DLD1 (cell line): ENCODE measurements around the gene DNAH11.

ENCODE experiments used
- in situ Hi-C: cut with HindIII; loops from 2 replicates; pipeline ENCODE4 v1.10.0; 2017; ENCODE audit warnings: low sequenced_read_pairs

DNAH11 gene

DNA sequence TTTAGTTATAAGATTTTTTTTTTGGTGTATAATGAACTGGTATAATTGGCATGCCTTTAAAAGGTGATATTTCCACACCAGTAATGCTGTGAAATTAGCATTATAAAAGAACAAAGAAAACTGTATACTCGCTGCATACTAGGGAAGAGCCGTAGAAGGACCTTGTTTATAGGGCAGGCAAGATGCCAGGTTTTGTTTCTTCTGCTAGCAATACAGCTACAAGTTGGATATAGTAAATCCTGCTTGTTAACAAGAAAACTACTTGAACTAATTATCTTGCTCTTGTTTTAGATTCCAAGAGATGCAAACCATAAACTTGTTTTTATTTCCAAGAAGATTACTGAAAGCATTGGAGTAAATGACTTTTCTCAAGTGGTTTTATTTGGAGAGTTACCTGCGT, 1.9 kb downstream of the DNAH11 start:
- in situ Hi-C loops: no loop called here

DNA sequence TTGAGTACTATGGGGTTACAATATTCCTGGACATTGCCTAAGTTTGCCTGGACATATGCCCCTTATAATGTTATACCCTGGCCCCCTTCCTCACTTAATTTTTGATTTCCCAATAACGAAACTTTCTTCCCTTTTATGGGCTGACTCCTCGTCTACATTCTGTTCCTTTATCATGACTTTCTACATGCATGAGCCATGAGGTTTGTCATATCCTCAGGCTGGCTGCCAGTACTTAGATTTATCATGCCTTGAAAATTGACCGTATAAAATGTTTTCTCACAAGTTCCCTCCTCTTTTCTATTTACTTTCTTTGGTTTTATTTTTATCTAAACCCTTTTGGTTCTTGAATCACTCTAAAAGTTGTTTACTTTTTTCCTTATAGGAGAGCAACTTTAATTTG, 4.7 kb downstream of the DNAH11 start:
- in situ Hi-C loops: no loop called here

DNA sequence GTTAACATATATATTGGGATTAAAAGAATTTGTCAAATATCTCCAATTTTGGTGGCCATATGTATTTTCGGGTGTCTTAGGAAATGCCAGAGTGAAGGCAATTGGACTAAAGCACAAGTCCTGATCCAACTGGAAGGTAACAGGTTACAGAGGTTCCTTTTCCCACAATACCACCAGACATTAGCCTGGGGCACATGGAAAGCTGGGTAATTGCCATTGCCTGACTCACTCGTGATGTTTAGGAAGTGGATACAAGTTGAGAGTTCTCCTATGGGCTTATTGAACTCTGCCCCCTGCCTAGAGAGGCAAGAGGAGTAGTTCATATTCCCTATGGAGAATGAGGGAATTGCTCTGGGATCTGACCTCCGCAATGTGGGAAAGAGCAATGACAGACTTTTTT, 5.7 kb downstream of the DNAH11 start:
- in situ Hi-C loops: no loop called here

DNA sequence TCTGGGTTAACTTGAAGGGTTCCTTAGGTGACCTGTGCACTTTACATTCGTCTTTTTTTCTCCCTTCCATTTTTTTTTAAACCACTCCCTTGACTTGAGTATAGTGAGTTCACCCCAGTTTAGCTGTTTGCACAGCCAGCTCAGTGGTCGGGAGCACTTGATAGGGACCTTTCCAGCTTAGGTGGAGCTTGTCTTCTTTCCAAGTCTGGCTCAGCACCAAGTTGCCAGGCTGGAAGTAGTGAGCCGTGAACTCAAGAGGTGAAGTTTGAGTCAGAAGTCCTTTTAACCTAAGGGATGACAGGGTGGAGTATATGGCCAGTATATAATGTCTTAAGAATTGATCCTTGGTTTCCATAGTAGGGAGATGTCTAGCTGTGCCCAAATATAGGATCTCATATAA, 7.2 kb downstream of the DNAH11 start:
- in situ Hi-C loops: no loop called here

DNA sequence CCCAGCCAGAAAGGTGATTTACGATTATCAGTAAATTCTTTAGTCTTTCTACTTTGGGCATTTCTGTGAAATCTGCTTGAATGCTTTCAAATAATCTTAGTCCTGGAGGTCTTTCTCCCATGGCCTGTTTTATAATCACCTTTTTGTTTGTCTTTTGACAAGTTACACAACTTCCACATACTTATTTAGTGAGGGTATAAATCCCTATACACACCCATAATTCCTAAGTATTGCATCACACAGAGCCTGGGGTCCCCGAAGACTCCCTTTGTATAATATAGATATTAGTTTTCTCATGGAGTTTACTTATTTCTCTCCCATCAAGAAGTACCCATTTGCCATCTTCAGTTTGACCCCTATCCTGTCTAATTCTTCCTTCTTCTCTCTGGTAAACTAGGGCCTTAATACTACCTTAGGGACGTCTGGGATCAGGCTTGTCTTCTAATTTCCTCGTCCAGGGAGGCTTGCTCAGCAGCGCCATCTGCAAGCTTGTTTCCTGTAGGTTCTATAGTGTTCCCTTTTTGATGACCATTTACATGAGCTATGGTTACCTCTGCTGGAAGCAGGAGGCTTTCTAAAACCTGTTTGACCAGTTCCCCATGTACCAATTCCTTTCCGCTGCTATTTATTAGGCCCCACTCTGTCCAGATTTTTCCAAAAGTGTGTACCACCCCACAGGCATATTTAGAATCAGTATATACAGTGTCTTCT, 8.1 kb downstream of the DNAH11 start:
- in situ Hi-C loops: no loop called here

DNA sequence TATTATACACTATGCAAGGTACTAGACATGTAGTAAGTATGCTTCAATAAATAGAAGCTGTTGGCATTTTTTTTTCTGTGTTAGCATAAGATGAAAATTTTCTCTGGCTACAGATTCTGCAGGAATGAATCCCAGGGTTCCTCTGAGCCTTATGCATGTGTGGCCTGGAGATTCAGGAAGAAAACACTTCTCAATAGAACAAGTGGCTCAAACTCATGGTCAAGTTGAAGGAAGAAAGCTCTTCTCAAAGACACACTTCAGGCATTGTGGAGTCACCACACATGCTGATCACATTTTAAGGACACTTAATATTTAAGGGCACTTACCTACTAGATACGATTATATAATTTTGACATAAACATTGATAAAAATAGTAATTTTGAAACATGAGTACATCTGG, 19.5 kb downstream of the DNAH11 start:
- in situ Hi-C loops: no loop called here

DNA sequence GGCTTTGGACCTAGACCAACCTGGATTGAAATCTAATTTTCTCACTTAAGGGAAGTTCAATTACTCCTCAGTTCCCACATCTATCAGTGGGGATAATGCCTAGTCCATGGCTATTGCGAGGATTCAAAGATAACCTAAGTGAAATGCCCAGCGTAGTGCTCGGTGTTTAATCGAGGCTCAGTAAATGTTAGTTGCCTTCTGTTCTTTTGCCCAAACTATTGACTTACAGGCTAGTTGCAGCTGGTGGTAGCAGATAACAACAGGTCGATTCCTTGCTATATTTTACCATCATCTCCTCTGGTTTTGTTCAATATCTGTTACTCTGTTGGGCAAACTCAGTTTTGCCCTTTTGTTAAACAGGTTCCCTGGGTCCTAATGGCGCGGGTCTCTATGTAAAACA, 22.8 kb downstream of the DNAH11 start:
- in situ Hi-C loops: no loop called here

DNA sequence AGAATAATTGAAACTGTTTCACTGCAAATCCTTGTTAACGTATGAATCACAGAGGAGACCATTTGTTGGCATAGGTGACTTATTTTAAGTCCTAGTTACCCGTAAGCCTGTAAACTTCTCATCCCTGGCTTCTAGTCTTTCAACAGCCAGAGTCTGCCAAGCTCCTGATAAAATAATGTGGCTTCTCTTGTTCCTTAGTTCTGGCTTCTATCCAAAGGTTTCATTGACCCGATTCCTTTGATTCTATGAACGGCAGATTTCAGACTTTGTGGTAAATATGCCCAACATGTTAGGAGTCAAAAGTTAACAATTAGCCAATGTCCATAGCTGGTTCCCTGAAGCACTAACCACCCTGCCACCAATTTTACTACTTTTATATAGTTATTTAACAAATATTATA, 23.3 kb downstream of the DNAH11 start:
- in situ Hi-C loops: no loop called here

DNA sequence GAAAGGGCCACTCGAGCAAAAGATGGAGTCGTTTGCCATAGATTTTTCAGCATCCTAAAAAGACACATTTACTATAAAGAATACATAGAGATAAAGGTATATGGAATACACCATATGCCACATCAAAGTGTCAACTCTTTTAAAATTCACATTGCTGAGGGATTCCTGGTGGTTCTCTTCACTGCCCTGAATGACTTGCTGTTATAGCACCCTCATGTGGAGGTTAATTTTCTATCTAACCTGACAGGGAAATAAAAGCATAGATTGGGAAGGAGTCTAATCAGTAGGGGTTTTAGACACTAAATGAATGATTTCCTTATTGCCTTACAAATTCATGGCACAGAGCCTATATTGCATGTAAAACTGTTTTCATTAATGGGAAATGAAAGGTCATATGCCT, 25.9 kb downstream of the DNAH11 start:
- in situ Hi-C loops: no loop called here

DNA sequence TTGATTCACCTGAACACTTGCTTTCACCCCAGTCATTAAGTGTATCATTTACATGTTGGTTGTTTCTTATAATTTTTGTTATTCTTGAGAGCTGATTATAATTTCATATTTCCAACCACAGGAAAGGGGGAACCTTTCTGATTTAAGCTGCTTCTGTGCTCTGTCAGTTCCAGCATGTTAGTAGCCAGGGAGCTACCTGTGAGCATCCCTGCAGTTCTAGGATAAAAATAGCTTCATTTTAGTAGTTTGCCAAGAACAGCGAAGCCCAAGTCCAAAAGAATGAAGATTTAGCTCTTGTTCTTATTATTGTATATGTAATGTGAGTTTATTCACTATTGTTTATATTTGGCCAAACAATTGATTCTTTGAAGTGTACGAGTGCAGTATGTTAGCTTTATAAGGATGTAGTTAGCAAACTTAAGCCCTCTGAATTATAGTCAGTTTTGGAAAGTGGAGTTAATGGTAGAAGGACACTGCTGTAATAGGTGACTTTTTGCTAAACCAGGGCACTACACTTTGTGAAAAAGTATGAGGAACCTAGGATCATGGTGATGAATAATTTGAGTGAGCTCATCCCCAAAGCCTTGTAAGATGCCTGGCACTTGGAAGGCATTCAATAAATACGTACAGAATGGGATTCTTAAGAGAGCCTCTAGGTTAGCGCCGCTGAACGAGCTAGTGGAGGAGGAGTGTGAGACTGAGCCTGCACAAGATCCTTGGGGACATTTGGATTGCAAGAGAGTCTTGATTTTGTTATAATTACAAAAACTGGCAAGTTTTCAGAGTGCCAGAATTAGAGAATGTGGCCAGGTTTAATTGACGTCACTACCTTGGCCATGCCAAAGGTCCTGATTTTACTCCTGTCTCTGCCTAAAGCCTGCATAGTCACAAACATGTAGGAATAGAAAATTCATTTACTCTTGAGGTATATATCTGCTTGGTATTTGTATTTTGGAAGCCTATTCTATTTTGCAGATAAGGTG, 29.8 kb downstream of the DNAH11 start:
- in situ Hi-C loops: no loop called here

DNA sequence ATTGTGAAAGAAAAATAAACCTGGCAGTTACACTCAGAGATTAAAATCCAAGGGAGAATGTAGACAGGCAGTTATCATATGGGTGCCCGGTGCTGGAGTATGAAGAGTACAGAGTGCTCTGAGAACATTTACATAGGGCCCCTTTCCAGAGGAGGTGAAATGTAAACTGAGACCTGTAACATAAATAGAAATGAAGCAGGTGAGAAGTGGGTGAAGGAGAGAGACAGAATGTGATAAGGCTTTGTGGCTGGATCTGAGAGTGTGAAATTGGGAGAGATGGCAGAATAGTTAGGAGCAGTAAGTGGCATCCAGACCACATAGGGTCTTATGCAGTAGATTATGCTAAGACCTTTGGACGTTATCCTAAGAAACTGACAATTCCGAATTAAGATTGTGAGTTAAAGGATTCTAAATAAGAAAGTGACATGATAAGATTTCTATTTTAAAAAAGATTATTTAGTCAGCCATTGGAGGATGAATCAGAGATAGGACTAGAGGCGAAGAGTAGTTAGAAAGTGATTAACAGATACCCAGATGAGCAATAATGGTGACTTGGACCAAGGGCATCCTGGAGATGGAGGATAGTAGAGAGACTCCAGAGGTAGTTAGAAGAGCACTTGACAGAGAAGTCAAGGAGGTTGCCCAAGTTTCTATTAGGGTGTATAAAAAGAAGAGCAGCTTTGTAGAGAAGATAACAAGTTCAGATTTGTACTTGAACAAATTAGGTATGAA, 36.7 kb downstream of the DNAH11 start:
- in situ Hi-C loops: no loop called here

DNA sequence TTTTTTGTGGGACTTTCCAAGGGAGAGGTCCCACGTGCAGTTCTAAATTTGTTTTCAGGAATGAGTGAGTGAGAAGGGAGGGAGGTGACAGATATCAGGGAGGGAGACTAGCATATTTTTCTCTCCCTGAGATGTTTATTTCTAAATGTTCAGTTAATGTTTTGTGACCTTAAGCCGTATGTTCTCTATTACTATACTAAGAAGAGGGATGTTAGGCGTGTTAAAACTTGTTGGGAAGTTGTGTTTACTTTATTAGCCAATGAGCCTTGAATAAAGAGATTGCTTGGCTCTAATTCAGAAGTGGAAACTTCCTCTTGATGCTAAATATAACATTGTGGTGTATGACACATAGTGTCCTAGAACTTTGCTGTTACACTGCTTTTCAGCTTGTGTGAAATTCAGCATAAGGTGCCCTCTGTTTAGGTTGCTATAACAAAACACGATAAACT, 37.3 kb downstream of the DNAH11 start:
- in situ Hi-C loops: no loop called here

DNA sequence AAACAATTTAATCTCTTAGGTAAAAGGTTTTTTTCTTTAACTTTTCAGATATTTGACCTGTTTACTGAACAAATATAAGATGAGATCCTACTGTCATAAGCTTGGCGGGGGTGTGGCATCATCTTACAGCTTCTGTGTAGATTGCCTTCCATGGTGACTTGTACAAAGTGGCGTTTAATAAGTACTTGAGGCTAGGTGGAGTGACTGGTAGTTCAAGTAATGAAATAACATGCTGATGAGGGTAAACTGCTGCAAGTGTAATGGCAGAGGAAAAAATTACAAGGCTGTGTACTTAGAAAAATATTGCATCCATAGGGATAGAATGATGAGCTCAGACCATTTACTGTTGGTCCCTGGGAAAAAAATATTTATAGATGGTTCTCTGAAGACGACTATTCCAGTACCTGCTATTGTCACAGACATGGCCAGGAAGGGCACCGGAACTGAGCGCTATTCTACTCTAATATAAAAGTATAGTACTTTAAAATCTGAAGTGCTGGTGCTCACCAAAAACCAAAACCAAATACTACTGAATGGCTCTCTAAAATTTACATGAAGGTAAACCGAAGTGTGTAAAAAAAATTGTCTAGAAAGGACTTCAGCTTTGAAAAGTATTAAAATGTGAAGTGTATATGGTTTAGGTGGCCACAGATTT, 42.4 kb downstream of the DNAH11 start:
- in situ Hi-C loops: no loop called here

DNA sequence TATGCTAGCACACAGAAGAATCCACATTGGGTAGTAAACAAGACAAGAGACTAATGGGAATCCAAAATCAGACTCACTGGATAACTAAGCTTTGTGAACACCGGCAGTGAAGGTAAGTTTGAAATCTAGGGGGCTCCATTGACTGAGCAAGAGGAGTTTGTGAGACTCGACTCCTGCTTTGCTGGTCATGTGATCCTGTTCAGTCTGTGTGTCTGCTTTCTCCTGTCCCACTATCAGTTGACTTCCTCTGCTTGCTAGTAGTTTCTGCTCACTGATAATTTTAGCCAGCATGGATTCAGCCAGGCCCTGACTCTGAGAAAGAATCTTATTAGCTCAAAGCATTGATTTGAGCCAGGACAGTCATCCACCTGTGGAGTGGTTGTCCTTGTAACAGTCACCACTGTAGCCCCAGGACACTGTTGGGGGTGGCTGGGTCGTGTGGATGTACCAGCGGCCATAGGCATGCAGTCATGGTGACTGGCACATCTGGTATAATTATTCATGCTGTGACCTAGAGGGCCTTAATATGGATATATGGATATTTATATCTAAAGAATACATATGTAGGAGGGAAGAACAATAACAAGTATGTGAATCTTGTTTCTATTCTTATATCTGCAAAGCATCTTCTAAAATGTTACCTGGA, 44.4 kb downstream of the DNAH11 start:
- in situ Hi-C loops: no loop called here

DNA sequence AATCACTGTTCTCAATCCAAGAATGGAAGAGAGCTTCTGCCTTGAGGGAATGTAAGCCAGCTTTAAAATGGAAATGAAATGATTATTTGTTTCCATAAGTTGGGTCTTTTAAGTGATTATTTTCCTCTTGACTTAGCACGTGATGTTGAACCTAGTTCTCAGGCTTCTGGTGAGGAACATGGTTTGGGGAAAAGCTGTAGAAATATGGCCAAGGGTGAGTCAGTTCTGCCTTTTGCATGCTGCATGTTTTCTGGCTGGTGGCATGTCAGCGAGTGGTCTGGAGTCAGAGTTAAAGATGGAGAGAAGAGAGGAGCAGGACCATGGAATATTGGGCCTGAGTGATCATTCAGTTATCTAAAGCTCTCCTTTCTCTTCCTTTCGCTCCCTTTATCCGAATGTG, 54.0 kb downstream of the DNAH11 start:
- in situ Hi-C loops: no loop called here

DNA sequence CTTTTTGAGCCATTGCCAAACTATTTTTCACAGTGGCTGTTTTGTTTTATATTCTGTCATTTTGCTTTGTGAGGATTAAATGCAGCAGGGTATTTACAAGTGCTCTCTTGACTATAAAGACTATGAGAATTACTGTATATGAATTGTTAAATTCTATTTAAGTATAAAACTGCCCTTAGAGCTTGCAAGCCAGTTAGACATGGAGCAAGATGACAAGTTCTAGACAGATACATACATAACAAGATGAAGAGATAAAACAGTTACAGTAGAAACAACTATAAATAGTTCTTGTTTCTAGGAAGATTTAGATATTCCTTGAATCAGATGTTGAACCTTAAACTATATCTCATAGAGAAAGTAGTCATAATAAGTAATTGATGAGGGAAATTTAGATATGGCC, 60.6 kb downstream of the DNAH11 start:
- in situ Hi-C loops: no loop called here

DNA sequence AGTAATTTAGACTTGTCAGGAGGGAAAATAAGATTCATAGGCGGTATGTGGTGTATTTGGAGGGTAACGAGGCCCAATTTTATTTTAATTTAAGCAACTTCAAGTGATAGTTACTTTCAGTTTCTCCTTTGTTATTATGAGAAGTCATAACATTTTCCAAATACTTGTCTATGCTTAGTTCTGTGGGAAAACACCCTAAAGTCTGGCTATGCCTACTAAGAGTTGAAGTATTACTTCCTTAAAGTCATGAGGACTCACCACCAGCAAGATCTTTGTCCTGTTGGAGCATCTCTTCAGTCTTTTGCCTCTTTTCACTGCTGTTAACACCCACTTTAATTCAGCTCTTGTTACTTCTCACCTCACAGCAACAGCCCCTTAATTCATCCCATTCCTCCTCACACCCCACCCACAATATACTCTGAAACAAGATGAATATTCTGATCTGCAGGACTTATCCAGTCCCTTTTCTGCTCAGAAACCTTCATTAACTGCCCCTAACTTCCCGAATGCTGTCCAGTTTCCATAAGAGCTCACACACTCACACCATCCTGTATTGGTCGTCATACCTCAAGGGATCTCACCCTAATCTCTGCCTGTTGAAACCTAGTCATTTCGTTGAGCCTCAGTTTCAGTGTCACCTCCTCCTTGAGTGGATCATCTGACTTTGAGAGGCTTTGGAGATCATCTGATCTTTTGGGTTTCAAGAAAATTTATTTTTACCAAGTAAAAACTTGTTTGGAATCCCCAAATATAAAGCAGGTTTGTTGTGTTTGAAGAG, 61.3 kb downstream of the DNAH11 start:
- in situ Hi-C loops: no loop called here

DNA sequence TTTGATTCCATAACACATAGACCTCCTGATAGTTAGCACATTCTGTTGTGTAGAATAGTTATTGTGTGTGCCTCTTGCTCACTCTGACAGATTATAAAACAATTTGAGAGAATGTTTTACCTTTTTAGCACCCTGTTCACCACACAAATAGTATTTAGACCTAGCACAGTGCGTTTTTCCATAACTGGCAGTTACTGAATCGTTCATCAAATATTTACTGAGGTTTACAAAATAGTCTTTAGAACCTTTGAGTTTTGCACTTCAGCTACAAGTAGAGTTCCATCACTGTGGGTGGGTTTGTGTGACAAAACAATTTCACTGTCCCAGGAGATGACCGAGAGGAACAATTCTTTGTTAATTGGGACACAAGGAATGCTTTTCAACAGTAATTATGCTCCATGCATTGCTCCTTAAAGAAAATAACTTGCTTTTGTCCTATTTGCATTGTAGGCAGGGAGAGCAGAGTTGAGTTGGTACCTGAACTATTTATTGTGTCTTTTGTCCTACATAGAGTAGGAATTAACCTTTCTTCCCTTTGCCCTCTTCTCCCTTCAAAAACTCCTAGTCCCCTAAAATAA, 62.3 kb downstream of the DNAH11 start:
- in situ Hi-C loops: no loop called here

DNA sequence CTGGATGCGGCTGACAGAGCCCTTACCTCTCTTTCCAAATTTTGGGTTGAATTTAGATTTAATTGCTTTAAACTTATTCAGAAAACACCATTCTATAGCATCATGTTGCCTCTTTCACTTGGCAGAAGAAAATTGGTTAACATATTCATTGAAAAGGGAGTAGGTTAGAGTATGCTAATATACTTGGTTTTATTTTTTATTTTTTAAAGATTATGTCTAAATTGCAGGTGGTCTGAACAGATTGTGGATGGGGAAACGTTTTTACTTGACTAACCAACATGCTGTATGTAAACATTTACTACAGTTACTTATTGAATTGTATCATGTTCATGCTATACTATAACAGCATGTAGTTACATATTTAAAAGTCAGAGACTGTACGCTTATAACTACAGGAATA, 65.6 kb downstream of the DNAH11 start:
- in situ Hi-C loops: no loop called here
